Esophagus muscularis mucosa (tissue), 4 donors: ENCODE data around the gene SP100.

Experiments
- EP300 ChIP-seq: sonication (generic); formaldehyde crosslinking; IDR thresholded peaks from one replicate; pipeline ENCODE4 v1.6.1; 2017; ENCODE audit warnings: antibody characterized with exemption
- POLR2A ChIP-seq: fragments of 450-650 bp; IDR thresholded peaks from one replicate; pipeline ENCODE4 v1.6.1; 2017; ENCODE audit warnings: antibody characterized with exemption, moderate library complexity, mild to moderate bottlenecking, low read depth
- POLR2AphosphoS5 ChIP-seq, 2 donors: sonication (generic); formaldehyde crosslinking; IDR thresholded peaks; one replicate each; pipeline ENCODE4 v1.6.1; 2017; ENCODE audit warnings: antibody characterized with exemption in 2 of 2
- TF ChIP-seq, protein P1 (sequence below), 3 experiments: fragments of 200-600 bp in 2 of 3; fragments of 450-650 bp in 1 of 3; sonication (generic) in 2 of 3; IDR thresholded peaks; one replicate each; pipeline ENCODE4 v1.5.1; 2017 to 2019; ENCODE audit warnings: antibody characterized with exemption in 3 of 3, mild to moderate bottlenecking in 2 of 3, moderate library complexity in 1 of 3

DNA sequence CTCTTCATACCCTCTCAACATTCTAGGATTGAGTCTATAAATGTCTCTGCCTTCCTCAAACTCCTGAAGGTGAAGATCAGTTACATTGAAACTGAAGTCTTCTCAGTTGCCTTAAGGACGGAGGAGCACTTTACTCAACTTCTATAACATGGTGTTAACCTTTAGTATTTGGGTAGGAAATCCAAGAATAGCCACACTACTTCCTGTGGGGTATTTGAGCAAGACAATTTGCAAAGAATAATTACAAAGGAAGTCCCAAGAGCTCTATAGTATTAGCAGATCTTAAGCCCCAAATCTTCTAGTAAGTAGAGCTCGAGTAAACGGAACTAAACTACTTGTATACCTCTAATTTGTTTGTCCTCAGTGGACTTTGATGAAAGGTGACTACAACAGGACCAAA lies 80.9 kb downstream of the SP100 start:
- no peak for TF ChIP-seq POLR2A
- TF ChIP-seq POLR2AphosphoS5 (IDR thresholded peaks at IDR 0.05) = no peak
- TF ChIP-seq, protein P1, sequence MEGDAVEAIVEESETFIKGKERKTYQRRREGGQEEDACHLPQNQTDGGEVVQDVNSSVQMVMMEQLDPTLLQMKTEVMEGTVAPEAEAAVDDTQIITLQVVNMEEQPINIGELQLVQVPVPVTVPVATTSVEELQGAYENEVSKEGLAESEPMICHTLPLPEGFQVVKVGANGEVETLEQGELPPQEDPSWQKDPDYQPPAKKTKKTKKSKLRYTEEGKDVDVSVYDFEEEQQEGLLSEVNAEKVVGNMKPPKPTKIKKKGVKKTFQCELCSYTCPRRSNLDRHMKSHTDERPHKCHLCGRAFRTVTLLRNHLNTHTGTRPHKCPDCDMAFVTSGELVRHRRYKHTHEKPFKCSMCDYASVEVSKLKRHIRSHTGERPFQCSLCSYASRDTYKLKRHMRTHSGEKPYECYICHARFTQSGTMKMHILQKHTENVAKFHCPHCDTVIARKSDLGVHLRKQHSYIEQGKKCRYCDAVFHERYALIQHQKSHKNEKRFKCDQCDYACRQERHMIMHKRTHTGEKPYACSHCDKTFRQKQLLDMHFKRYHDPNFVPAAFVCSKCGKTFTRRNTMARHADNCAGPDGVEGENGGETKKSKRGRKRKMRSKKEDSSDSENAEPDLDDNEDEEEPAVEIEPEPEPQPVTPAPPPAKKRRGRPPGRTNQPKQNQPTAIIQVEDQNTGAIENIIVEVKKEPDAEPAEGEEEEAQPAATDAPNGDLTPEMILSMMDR (IDR thresholded peaks at IDR 0.05) = no peak
- TF ChIP-seq EP300 = no peak
